ENCODE results near the gene OSBP. TPM values are rescaled to one million over a fixed set of nuclear protein-coding genes. Genes with fewer than 3 reads are reported as not detected.

Gene OSBP
- total and polyA plus RNA-seq, 9 of the 15 experiments (the other 6 are each of a cell fraction or from before 2014, with no cell fraction given): 11.7 to 49.0 (median 28.7) TPM

DNA sequence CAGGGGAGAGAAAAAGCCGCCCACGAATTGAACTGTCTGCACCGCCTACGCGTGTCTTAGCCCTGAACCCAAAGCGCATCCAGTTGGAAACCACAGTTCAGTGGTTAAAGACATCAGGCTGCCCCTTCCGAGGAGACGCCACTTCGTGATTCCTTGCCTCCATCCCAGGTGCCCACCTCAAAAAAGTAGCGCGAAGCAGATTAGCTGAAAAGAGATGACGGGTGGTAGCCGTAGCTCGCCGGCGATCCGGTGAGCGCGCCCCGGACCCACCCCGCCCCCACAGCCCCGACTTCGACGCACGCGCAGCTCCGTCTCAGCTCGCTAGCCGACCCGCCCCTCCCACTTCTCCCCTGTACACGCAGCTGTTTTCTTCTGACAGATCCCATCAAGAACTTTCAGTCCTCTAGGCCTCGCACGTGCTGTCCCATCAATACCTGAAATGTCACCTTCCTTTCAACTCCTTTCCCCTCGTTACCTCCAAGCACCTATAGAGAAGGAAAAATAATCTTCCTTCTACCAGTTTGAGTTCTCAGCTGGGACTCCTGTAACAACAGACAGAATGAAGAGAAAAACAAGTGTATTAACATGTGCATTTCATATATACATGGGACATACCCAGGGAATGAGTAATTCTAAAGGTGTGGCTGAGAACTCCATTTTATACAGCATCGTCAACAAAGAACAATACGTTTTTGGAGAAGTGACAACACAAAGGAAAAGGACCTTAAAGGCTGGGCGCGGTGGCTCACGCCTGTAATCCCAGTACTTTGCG is 54.7 kb downstream of the OSBP start (continued):
- TF ChIP-seq, protein P1, sequence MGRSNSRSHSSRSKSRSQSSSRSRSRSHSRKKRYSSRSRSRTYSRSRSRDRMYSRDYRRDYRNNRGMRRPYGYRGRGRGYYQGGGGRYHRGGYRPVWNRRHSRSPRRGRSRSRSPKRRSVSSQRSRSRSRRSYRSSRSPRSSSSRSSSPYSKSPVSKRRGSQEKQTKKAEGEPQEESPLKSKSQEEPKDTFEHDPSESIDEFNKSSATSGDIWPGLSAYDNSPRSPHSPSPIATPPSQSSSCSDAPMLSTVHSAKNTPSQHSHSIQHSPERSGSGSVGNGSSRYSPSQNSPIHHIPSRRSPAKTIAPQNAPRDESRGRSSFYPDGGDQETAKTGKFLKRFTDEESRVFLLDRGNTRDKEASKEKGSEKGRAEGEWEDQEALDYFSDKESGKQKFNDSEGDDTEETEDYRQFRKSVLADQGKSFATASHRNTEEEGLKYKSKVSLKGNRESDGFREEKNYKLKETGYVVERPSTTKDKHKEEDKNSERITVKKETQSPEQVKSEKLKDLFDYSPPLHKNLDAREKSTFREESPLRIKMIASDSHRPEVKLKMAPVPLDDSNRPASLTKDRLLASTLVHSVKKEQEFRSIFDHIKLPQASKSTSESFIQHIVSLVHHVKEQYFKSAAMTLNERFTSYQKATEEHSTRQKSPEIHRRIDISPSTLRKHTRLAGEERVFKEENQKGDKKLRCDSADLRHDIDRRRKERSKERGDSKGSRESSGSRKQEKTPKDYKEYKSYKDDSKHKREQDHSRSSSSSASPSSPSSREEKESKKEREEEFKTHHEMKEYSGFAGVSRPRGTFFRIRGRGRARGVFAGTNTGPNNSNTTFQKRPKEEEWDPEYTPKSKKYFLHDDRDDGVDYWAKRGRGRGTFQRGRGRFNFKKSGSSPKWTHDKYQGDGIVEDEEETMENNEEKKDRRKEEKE (IDR thresholded peaks at IDR 0.05; ENCODE audit: borderline replicate concordance in 1 of 2, control insufficient read depth in 1 of 2, low read depth in 2 of 2, low read length in 1 of 2): no peak
- TF ChIP-seq RBM17 (IDR thresholded peaks at IDR 0.05; ENCODE audit: borderline replicate concordance, low read depth, low read length) (no peak), POLR2AphosphoS2 (IDR thresholded peaks at IDR 0.05; ENCODE audit: low read length) (no peak), KLF16 (IDR thresholded peaks at IDR 0.05) (0 out of 2 replicates have a peak, but pooled peaks have one; percentile 21), MTA2 (IDR thresholded peaks at IDR 0.05; ENCODE audit: low read depth) (no peak), SIN3B (IDR thresholded peaks at IDR 0.05; ENCODE audit: low read depth) (no peak), KAT7 (CRISPR knock-in tag; IDR thresholded peaks at IDR 0.05; ENCODE audit: borderline replicate concordance) (no peak), NR2C1 (IDR thresholded peaks at IDR 0.05) (no peak), NR2C1 (tag; IDR thresholded peaks at IDR 0.05) (no peak)
- TF ChIP-seq, protein P2, sequence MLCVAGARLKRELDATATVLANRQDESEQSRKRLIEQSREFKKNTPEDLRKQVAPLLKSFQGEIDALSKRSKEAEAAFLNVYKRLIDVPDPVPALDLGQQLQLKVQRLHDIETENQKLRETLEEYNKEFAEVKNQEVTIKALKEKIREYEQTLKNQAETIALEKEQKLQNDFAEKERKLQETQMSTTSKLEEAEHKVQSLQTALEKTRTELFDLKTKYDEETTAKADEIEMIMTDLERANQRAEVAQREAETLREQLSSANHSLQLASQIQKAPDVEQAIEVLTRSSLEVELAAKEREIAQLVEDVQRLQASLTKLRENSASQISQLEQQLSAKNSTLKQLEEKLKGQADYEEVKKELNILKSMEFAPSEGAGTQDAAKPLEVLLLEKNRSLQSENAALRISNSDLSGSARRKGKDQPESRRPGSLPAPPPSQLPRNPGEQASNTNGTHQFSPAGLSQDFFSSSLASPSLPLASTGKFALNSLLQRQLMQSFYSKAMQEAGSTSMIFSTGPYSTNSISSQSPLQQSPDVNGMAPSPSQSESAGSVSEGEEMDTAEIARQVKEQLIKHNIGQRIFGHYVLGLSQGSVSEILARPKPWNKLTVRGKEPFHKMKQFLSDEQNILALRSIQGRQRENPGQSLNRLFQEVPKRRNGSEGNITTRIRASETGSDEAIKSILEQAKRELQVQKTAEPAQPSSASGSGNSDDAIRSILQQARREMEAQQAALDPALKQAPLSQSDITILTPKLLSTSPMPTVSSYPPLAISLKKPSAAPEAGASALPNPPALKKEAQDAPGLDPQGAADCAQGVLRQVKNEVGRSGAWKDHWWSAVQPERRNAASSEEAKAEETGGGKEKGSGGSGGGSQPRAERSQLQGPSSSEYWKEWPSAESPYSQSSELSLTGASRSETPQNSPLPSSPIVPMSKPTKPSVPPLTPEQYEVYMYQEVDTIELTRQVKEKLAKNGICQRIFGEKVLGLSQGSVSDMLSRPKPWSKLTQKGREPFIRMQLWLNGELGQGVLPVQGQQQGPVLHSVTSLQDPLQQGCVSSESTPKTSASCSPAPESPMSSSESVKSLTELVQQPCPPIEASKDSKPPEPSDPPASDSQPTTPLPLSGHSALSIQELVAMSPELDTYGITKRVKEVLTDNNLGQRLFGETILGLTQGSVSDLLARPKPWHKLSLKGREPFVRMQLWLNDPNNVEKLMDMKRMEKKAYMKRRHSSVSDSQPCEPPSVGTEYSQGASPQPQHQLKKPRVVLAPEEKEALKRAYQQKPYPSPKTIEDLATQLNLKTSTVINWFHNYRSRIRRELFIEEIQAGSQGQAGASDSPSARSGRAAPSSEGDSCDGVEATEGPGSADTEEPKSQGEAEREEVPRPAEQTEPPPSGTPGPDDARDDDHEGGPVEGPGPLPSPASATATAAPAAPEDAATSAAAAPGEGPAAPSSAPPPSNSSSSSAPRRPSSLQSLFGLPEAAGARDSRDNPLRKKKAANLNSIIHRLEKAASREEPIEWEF (CRISPR knock-in tag; IDR thresholded peaks at IDR 0.05): no peak
- TF ChIP-seq, protein P3, sequence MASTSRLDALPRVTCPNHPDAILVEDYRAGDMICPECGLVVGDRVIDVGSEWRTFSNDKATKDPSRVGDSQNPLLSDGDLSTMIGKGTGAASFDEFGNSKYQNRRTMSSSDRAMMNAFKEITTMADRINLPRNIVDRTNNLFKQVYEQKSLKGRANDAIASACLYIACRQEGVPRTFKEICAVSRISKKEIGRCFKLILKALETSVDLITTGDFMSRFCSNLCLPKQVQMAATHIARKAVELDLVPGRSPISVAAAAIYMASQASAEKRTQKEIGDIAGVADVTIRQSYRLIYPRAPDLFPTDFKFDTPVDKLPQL (IDR thresholded peaks at IDR 0.05; ENCODE audit: extremely low read depth, insufficient read length): no peak
- TF ChIP-seq, protein P4, sequence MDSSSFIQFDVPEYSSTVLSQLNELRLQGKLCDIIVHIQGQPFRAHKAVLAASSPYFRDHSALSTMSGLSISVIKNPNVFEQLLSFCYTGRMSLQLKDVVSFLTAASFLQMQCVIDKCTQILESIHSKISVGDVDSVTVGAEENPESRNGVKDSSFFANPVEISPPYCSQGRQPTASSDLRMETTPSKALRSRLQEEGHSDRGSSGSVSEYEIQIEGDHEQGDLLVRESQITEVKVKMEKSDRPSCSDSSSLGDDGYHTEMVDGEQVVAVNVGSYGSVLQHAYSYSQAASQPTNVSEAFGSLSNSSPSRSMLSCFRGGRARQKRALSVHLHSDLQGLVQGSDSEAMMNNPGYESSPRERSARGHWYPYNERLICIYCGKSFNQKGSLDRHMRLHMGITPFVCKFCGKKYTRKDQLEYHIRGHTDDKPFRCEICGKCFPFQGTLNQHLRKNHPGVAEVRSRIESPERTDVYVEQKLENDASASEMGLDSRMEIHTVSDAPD (CRISPR knock-in tag; IDR thresholded peaks at IDR 0.05): no peak
- TF ChIP-seq, protein P5, sequence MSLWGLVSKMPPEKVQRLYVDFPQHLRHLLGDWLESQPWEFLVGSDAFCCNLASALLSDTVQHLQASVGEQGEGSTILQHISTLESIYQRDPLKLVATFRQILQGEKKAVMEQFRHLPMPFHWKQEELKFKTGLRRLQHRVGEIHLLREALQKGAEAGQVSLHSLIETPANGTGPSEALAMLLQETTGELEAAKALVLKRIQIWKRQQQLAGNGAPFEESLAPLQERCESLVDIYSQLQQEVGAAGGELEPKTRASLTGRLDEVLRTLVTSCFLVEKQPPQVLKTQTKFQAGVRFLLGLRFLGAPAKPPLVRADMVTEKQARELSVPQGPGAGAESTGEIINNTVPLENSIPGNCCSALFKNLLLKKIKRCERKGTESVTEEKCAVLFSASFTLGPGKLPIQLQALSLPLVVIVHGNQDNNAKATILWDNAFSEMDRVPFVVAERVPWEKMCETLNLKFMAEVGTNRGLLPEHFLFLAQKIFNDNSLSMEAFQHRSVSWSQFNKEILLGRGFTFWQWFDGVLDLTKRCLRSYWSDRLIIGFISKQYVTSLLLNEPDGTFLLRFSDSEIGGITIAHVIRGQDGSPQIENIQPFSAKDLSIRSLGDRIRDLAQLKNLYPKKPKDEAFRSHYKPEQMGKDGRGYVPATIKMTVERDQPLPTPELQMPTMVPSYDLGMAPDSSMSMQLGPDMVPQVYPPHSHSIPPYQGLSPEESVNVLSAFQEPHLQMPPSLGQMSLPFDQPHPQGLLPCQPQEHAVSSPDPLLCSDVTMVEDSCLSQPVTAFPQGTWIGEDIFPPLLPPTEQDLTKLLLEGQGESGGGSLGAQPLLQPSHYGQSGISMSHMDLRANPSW (CRISPR knock-in tag; IDR thresholded peaks at IDR 0.05): no peak

All from K562 (cell line).